Midbrain (tissue), 1 donor: Measurements from ENCODE around the gene CNPPD1.

Experiments used
- DNase-seq: peaks from one replicate; lab custom pipeline; 2025; lab: John Stamatoyannopoulos, UW

Gene CNPPD1

DNA sequence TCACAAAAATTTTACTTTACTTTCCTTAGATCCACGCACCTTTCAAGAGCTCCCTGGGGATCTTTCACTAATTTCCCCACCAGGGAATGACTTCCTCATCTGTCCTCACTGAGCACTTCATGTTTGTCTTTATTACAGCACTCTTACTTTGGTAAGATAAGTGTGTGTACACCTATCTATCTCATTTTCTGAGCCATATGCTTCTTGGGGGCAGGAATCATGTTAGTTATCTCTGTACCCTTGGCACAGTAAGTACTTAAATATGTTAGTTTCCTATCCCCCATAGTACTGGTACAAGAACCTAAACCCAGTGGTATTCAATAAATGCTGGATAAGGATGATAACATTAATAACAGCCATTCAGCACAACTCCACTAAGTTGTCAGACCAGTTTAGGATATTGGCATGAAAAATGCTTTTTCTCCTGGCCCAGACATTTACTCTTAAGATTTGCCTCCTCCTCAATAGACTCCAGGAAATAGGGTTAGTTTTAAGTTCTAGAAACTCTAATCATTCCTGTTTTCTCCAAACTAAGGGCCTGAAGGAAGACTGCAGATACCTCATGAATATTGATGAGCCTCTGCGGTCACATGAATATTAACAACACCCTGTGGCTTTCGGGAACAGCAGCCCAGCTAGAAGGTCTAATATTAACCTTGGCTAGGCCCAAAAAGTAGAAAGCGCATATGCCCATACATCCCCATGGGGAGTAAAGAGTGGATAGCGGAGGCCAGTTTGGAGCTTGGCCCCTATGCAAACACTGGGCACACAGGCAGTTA is 54.3 kb downstream of the CNPPD1 start:
- no peak for DNase-seq
